Suprapubic skin (tissue), 4 donors: Measurements from ENCODE around the gene FRMD4A.

Experiments
- CTCF ChIP-seq, 2 donors: fragments of 200-600 bp in 1 of 2; fragments of 450-650 bp in 1 of 2; sonication (generic) in 1 of 2; IDR thresholded peaks; one replicate each; pipeline ENCODE4 v1.5.1; 2016 to 2019; ENCODE audit warnings: antibody characterized with exemption in 2 of 2, mild to moderate bottlenecking in 1 of 2, moderate library complexity in 1 of 2
- EP300 ChIP-seq: sonication (generic); formaldehyde crosslinking; IDR thresholded peaks from one replicate; pipeline ENCODE4 v1.6.1; 2017; ENCODE audit warnings: antibody characterized with exemption
- POLR2AphosphoS5 ChIP-seq, 3 donors: sonication (generic); formaldehyde crosslinking; IDR thresholded peaks; one replicate each; pipeline ENCODE4 v1.6.1; 2017; ENCODE audit warnings: antibody characterized with exemption in 3 of 3

GRCh38 chr10:13848520-13849445, 481.9 kb downstream of the FRMD4A start:
- TF ChIP-seq CTCF (IDR thresholded peaks at IDR 0.05) (no peak), EP300 (no peak), POLR2AphosphoS5 (IDR thresholded peaks at IDR 0.05) (no peak)
